Smooth muscle cell (in vitro differentiated cells): ENCODE data around the gene HSPA5. TPM values are rescaled to one million over a fixed set of nuclear protein-coding genes. Genes with fewer than 3 reads are reported as not detected.
A peak's percentile ranks its signal among the peaks of the same experiment; 100 is the strongest.

Experiments
- DNase-seq: peaks from one replicate; lab custom pipeline; 2025; ENCODE audit not compliant: unreplicated experiment; lab: John Stamatoyannopoulos, UW
- H2AFZ ChIP-seq: fragments of 200-600 bp; sonication (generic); 2 replicates; pipeline ENCODE4 v1.6.0; 2016; ENCODE audit warnings: antibody characterized with exemption, low read depth, mild to moderate bottlenecking
- H3F3A ChIP-seq: fragments of 200-600 bp; sonication (generic); 2 replicates; pipeline ENCODE4 v1.6.0; 2017; ENCODE audit warnings: antibody characterized with exemption, low read depth
- H3K27ac ChIP-seq: fragments of 200-600 bp; sonication (generic); 2 replicates; pipeline ENCODE4 v1.5.1; 2016; ENCODE audit warnings: low read depth, mild to moderate bottlenecking
- H3K27me3 ChIP-seq: fragments of 200-600 bp; sonication (generic); 2 replicates; pipeline ENCODE4 v1.6.1; 2016; ENCODE audit warnings: low read depth, mild to moderate bottlenecking
- H3K36me3 ChIP-seq: fragments of 200-600 bp; sonication (generic); 2 replicates; pipeline ENCODE4 v1.5.1; 2016; ENCODE audit warnings: low read depth
- H3K4me1 ChIP-seq: fragments of 200-600 bp; sonication (generic); 2 replicates; pipeline ENCODE4 v1.5.1; 2016; ENCODE audit warnings: low read depth
- H3K4me2 ChIP-seq: fragments of 200-600 bp; sonication (generic); 2 replicates; pipeline ENCODE4 v1.6.0; 2016; ENCODE audit warnings: mild to moderate bottlenecking
- H3K4me3 ChIP-seq: fragments of 200-600 bp; sonication (generic); 2 replicates; pipeline ENCODE4 v1.5.1; 2016; ENCODE audit warnings: mild to moderate bottlenecking
- H3K79me2 ChIP-seq: fragments of 200-600 bp; sonication (generic); 2 replicates; pipeline ENCODE4 v1.6.0; 2016; ENCODE audit warnings: low read depth, mild to moderate bottlenecking
- H3K9ac ChIP-seq: fragments of 200-600 bp; sonication (generic); 2 replicates; pipeline ENCODE4 v1.6.0; 2016; ENCODE audit warnings: low read depth
- H3K9me3 ChIP-seq: fragments of 200-600 bp; sonication (generic); replicated peaks from 2 replicates; pipeline ENCODE4 v1.5.1; 2016; ENCODE audit warnings: low read depth
- H4K20me1 ChIP-seq: fragments of 200-600 bp; sonication (generic); 2 replicates; pipeline ENCODE4 v1.6.0; 2016; ENCODE audit warnings: low read depth
- WGBS: methylation state at CpG from one replicate; pipeline ENCODE4 v1.1.7; 2016; ENCODE audit warnings: low lambda C conversion rate; 5-methylcytosine and 5-hydroxymethylcytosine counted together
- polyA plus RNA-seq: library from polyadenylated mRNA; unstranded; fragments of >200 nt; fragmentation: Nextera tagmentation; extraction: Ambion mirVana; gene quantifications from 2 replicates; pipeline ENCODE4 v1.2.1, GENCODE V29; 2016
- total RNA-seq: library from RNA; depleted of rRNA; stranded (reverse); fragments of >200 nt; gene quantifications from 2 replicates; pipeline ENCODE4 v1.2.3, GENCODE V29; 2014
- TF ChIP-seq, protein P1 (sequence below): fragments of 200-600 bp; sonication (generic); IDR thresholded peaks from 2 replicates; pipeline ENCODE4 v1.5.1; 2017; ENCODE audit warnings: borderline replicate concordance, mild to moderate bottlenecking, antibody characterized with exemption; ENCODE audit not compliant: insufficient read depth, poor library complexity, severe bottlenecking

The HSPA5 gene
- total and polyA plus RNA-seq, 2 experiments from 2014 or later = 180 to 605 TPM

DNA sequence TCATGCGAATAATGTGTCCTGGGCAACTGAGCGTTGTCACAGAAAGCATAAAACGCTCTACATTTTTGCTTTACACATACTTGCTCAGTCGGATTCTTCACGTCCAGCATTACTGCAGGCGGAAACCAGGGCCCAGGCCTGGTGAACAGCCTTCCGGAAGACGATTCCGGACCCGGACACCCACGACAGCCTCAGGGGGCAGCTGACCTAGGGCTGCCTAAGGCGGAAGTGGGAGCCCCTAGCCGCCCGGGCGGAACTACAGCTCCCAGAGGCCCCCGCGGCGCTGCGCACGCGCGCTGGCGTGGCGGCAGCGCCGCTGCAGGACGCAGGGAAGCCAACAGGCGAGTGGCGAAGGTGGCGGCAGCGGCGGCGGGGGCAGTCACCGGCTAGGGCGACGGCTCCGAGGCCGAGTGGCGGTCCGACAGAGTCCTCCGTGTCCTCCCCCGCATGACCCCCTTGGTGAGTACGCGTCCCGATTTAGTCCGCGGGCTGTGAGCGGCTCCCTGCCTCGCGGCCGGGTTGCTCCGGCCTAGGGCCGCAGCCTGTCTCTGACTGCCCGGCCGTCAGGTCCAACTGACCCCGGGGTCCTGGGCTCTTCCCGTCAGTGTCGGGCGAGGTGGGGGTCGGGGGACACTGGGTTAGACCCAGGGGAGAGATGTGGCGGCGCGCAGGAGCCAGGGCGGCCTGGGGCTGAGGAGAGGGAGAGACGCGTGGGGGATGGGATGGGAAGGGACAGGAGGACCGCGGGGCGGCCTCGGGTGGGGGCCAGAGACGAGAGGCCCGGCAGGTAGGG lies 20.6 kb upstream of the HSPA5 start, which contains the start of gene GAPVD1:
GAPVD1 (plus strand) TSS at position 326 of the 793 bp plus-strand sequence. CDS start 37,096 bp downstream, outside the sequence.
- peak within 1 kb of the TSS; percentile 98 for H3K4me3 ChIP-seq
- H3K27me3 ChIP-seq = no peaks in the 10 kb centered on the region
- H4K20me1 ChIP-seq = peaks cover 45% of the 10 kb centered on the region
- H3K4me2 ChIP-seq = peak within 1 kb of the TSS; percentile 92
- H3K27ac ChIP-seq = peak within 1 kb of the TSS; percentile 56
- H3K9me3 ChIP-seq = no peaks in the 10 kb centered on the region
- WGBS = 5% methylated on average over 61 of the region's 72 CpGs
- no peaks in the 10 kb centered on the region for H3K36me3 ChIP-seq
- peak within 1 kb of the TSS; percentile 98 for H2AFZ ChIP-seq
- peak within 1 kb of the TSS; percentile 93 for H3K9ac ChIP-seq
- TF ChIP-seq, protein P1, sequence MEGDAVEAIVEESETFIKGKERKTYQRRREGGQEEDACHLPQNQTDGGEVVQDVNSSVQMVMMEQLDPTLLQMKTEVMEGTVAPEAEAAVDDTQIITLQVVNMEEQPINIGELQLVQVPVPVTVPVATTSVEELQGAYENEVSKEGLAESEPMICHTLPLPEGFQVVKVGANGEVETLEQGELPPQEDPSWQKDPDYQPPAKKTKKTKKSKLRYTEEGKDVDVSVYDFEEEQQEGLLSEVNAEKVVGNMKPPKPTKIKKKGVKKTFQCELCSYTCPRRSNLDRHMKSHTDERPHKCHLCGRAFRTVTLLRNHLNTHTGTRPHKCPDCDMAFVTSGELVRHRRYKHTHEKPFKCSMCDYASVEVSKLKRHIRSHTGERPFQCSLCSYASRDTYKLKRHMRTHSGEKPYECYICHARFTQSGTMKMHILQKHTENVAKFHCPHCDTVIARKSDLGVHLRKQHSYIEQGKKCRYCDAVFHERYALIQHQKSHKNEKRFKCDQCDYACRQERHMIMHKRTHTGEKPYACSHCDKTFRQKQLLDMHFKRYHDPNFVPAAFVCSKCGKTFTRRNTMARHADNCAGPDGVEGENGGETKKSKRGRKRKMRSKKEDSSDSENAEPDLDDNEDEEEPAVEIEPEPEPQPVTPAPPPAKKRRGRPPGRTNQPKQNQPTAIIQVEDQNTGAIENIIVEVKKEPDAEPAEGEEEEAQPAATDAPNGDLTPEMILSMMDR = peak; percentile 5
- H3K4me1 ChIP-seq = peaks cover 6% of the 10 kb centered on the region
- no peaks in the 10 kb centered on the region for H3F3A ChIP-seq
- peaks cover 51% of the 10 kb centered on the region for H3K79me2 ChIP-seq
- peak; percentile 56 for DNase-seq

DNA sequence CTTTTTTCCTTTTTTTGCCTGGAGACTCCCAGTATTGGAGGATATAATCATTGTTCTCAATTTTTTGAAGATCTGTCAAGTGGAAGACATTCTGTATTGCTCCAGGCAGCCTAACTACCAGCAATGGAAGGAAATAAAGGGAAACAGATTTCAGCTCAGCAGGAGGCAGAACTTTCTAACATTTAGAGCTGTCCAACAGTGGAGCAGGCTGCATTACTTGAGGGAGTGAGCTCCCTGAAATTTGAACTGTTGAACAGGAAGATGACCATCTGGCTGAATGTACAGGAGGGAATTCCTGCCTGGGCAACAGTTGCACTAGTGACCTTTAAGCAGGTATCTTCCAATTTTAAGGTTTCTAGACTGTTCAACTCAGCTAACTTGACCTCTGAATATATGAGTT lies 19.4 kb upstream of the HSPA5 start:
- H4K20me1 ChIP-seq = peaks cover 34% of the 10 kb centered on the region
- H2AFZ ChIP-seq = no peak overlapping the region
- no peaks in the 10 kb centered on the region for H3K9me3 ChIP-seq

DNA sequence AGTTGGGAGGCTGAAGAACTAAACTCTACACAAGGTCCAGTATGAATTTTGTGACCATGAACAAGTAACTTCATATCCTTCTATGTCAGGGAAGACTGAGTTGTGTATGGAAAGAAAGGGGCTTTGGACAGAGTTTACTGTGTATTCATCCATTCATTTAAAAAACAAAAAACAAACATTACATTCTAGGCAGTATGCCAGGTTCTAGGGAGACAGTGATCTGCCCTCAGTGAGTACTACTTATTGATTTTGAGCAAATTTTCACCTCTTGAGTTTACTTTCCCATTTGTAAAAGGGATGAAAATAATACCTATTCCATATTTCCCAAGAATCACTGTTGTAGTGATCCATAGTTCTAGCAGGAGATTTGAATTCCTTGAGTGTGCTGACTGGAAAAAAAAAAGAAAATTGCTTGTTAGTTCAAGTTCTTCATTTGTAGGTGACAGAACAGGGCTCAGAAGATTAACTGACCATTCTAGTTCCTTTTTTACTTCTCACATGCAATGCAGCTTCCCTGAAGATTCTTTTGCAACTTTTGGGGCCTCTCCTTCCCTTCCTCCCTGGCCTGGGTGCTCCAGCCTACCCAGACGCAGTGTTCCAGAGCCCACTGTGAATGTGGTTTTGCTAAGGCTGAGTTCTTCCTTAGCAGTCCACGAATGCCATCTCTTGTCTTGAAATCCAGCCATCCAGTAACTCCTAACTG lies 17.8 kb upstream of the HSPA5 start:
- Histone ChIP-seq H4K20me1 (peaks cover 18% of the 10 kb centered on the region), H3K27me3 (no peaks in the 10 kb centered on the region), H3K27ac (no peak overlapping the region), H3K4me2 (no peak overlapping the region), H3K79me2 (peaks cover 24% of the 10 kb centered on the region), H3K36me3 (no peaks in the 10 kb centered on the region), H3K4me1 (peaks cover 6% of the 10 kb centered on the region), H3K9me3 (no peaks in the 10 kb centered on the region), H3K4me3 (no peak overlapping the region), H3F3A (no peaks in the 10 kb centered on the region), H3K9ac (no peak overlapping the region), H2AFZ (no peak overlapping the region)
- no peak for DNase-seq
- TF ChIP-seq, protein P1 = no peak
- WGBS = 77% methylated on average over 2 of the region's 2 CpGs

More for the DNA sequence above, 19.4 kb upstream of the HSPA5 start:
- H3F3A ChIP-seq = no peaks in the 10 kb centered on the region
- no peak overlapping the region for H3K27ac ChIP-seq
- TF ChIP-seq, protein P1 = no peak
- H3K36me3 ChIP-seq = no peaks in the 10 kb centered on the region
- H3K4me3 ChIP-seq = no peak overlapping the region
- H3K4me1 ChIP-seq = peaks cover 6% of the 10 kb centered on the region
- no peak overlapping the region for H3K4me2 ChIP-seq
- DNase-seq = no peak
- no peaks in the 10 kb centered on the region for H3K27me3 ChIP-seq
- no peak overlapping the region for H3K9ac ChIP-seq
- peaks cover 40% of the 10 kb centered on the region for H3K79me2 ChIP-seq
